GM18498 (cell line): Measurements from ENCODE around the gene ADAMTS17.
"Not testable (repeated sequence)": the region's sequence is repeated elsewhere in the genome, so short reads cannot be mapped to it uniquely, and the experiment has no call there.

ENCODE experiments used
- ATAC-seq: cut with Tn5 transposase; IDR thresholded peaks from one replicate; pipeline ENCODE4 v1.9.1; 2021; ENCODE audit warnings: mild to moderate bottlenecking, moderate library complexity; ENCODE audit not compliant: unreplicated experiment

ADAMTS17 gene

DNA sequence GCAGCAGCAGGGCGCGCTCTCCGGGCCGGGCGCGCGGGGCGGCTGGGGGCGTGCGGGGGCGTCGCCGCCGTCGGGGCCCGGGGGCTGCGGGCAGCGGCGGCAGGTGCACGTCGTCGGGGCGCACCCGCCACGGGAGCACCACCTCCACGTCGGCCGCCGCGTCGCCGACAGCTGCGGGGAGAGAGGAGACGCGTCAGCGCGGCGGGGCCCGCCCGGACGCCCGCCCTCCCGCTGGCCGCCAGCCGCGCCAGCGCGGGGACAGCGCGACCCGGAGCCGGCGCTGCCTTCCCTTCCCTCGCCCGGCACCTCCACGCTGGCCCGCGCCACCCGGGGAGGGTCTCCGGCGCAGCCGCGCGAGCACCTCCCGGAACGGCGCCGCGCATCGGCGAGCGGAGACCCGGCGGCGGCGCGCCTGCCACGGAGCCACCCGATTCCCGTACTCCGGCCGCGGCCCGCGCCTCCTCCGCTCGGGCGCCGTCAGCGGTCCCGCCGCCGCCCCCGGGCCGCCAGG lies 481 bp downstream of the ADAMTS17 start:
- ATAC-seq, result peak; percentile 2

DNA sequence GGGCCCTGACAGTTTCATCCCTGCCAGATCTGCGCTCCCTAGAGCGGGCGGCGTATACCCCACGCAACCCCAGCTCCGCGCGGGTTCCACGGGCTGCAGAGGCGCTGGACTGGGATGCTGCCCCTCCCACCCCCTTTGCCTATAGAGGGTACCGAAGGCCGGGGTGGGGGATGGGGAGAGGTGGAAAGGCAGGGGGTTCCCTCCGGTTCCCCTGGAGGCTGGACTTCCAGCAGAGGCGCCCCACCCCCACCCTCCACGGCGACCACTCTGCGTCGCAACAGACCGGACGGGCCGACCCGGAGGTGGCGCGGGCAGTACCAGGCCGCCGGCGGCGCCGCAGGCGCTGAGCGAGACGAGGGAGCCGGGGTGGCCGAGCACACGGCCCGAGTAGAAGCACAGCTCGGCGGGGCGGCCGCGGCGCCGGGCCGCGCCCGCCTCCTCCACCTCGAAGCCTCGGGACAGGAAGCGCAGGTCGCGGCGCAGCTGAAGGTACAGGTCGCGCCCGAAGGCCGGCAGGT lies 995 bp downstream of the ADAMTS17 start:
- no peak for ATAC-seq

DNA sequence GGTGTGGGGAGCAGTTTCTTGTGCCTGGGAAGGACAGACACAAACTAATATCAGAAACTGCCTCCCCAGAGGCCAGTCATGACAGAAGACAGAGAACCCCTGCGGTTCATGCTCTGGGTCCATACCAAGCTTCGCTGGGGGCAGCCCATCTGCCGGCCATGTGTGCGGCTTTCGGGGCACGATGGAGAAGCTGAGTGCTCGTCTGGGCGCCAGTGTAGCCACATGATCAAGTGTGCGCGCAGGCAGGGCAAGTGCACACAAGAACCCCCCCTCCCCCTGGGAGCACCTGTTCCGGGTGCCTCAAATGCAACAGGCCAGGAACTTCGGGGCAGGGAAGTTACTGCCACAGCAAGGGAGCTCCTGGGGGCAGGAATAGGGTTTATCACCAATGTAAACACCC lies 1.8 kb downstream of the ADAMTS17 start:
- ATAC-seq, result no peak

- ATAC-seq, result not testable (repeated sequence)
These were observed 2.3 kb downstream of the ADAMTS17 start for GRCh38 chr15:100339451-100339850.

DNA sequence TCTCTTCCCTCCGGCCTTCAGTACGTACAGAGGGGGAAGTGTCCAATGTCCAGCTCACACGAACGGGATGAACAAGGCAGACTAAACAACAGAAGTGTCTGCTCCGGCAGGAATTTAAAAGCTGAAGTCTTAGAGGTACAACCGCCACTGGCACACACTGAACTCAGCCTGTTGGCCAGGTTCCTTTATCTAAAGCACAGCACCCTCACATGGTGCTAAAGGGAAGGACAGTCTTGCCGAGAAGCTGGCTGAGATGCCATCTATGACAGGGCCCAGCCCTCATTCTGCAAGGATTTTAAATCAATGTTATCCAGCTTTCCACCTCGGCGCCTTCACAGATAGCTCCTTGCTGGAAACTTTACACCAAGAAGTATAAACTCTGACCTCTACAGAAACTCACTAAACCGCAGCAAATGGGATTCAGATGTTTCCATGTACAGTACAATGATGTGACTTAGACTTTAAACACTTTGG lies 2.8 kb downstream of the ADAMTS17 start:
- no peak for ATAC-seq

GRCh38 chr15:100338247-100338646 lies 3.5 kb downstream of the ADAMTS17 start:
- no peak for ATAC-seq

DNA sequence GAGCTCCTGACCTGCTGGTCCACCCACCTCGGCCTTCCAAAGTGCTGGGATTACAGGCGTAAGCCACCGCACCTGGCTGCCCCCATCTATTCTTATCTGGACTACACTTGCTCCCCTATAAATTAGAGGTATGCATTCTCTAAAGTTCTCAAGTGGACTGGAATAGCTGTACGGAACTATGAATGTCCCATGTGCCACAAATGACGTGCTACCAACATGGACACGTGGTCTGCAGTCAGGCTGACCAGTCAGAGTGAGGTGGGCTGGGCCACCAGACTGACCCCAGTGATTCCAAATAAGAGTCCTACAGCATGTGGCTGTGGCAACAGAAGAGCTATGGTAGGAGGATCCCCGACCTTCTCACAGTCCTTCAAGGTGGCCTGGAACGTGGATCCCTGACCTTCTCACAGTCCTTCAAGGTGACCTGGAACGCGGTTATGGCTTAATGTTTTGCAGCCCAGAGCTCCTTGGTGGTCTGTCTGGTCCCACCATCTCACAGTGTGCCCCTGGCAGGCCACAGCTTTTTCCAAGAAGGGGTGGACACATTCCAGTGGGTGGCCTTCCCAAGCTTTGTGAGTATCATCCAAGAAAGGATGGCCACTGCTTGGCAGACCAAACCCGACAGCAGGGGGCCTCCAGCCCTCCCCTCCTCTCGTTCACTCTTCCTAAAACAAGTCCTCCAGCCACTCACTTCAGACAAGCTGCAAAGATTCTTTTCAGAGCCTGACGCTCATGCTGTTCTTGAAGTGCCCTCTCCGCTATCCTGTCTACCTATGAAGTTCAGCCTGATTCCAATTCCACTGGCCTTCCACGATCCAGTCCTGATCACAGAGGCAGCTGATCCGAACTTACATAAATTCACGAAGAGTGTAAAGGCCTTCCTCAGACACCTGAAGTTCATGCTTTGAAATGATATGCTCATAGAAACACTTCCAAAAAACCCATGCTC lies 4.4 kb downstream of the ADAMTS17 start:
- ATAC-seq, result no peak

DNA sequence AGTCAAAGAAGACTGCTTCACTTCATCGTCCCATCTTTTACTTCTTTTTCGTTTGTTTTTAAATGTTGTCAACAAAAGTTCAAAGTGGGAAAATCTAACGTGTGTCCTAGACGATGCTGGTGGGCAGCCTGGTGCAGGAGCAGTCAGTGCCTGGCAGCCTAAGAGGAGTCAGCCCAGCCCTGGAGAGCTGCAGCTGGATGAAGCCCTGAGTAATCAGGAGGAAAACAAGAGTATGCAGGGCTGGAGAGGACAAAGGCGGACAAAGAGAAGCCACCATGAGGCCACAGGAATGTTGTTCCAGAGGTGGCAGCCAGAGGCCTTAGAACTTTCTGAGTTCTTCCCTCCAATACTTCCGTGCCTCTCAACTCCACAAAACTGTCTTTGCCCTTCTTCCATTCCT lies 5.7 kb downstream of the ADAMTS17 start:
- ATAC-seq, result no peak

- ATAC-seq, result no peak
These were observed 6.3 kb downstream of the ADAMTS17 start for GRCh38 chr15:100335335-100335999.

DNA sequence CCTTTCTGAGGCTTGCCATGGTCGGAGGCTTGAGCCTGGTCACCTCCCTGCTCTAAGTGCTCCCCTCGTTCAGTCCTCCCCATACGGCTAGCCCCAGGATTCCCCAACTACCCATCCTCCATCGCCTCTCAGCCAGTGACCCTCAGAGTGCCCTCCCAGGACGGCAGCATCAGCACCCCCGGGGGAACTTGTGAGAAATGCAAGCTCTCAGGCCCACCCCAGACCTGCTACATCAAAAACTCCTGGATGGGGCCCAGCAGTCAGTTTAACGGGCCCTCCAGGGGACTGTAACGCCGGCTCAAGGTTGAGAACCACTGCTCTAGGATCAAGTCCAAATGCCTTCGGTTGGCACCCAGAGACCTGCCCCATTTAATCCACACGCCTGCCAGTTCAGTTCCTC lies 6.9 kb downstream of the ADAMTS17 start:
- no peak for ATAC-seq

DNA sequence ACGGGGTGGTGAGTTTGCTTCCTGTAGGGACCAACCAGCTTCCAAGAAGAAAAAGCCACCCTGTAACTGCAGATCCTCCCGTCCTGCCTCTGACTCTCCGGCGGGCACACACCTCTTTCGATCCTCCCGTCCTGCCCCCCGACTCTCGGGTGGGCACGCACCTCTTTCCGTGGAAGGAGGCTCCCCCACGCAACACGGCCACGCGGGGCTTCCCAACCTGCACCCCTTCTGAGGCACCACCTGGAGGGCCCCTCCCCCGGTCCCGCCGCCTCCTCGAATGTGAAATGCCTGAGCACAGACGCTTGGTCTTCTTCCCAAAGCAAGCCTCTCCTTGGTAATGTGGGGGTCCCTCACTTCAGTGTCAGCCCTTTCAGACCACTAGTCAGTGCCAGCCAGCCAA lies 7.3 kb downstream of the ADAMTS17 start:
- ATAC-seq, result no peak

- no peak for ATAC-seq
These were observed 7.8 kb downstream of the ADAMTS17 start for GRCh38 chr15:100334015-100334414.

DNA sequence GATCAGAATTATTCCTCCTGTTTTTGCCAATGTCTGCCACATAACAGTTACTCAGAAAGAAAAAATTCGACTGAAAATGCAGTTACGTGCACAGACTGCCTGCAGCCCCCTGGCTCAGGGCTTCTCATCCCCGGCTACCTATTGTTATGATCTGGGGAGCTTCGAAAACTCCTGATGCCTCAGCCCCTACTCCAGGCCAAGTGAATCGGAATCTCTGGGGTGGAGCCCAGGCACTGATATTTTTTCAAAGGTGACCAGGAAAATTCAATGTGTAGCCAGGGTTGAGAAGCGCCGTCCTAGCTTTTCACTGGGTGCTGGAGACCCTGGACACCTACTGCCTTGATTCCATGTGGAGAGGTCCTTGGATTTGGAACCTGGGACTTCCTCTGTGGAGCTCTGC lies 8.5 kb downstream of the ADAMTS17 start:
- ATAC-seq, result no peak

GRCh38 chr15:100332721-100333120 lies 9.1 kb downstream of the ADAMTS17 start:
- ATAC-seq, result no peak

- no peak for ATAC-seq
These were observed 9.5 kb downstream of the ADAMTS17 start for GRCh38 chr15:100332231-100332630.

DNA sequence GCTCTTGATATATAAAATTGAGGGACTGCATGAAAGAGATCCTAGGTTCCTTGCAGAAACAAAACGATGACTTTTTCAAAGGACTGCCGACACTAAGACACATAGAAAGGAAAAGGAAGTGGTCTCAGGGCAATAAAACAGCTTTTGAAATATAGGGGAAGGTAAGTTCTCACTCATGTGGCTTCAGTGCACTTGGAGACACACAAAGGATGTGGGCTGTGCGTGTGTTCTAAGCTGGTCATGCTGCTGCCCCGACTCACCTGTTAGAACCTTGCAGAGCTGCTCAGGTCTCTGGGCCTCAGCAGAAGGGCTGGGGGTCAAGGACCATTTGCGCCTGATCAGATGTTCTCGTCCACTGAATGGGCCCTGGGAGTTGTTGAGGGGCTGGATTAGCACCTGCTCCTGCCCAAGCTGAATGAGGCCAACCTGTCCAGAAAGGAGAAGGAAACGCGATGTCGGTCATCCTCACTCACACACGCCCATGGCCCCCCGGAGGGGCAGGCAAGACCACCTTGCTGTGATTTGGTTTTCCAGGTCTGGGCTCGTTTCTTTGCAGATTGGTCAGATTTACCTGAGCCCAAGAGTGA lies 11.1 kb downstream of the ADAMTS17 start:
- ATAC-seq, result no peak

- no peak for ATAC-seq
These were observed 11.6 kb downstream of the ADAMTS17 start for GRCh38 chr15:100330221-100330620.

GRCh38 chr15:100328796-100329195 lies 13.0 kb downstream of the ADAMTS17 start:
- no peak for ATAC-seq

DNA sequence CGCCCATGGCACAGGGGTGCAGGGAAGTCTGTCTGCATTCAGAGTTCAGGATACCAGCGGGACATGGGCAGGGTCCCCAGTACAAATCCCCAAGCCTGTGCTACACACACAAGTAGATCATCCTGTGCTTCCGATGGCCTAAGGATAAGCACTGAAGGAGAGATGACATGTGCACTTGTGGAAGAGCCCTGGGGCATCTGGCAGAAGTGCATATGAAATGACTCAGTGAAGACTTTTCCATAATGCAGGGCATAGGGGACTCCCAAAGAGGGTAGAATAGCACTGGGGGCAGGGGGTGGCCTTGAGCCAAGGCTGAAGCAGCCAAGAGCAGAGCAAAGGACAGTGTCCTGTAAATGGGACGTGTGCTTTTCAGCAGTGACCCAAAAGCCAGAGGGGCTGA lies 22.9 kb downstream of the ADAMTS17 start:
- ATAC-seq, result no peak

DNA sequence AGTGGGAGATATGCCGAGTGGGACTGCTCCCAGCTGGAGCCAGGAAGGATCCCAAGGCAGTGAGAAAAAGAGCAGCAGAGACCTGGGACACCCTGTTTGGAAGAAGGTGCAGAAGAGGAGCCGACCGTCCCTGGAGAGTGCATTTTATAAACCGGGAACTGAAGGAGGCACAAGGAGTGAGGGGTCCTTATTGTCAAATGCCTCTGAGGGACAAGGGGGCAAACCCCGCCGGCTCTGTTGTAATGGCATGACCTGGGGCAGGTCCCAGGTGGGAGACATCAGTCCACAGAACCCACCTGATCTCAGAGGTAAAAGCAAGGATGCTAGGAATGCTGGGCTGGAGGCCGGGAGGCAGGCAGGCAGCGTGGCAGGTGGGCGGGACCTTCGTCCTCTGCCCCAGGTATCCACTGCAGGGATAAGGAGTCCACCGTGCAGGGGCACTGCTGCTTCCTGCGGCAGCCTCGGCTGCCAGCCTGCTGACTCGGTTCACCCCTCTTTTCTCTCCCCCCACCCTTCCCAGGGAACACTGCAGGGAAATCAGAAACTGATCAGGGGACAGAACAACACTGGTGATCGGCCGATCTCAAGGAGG lies 26.9 kb downstream of the ADAMTS17 start:
- ATAC-seq, result no peak
